RWPE2 (cell line): Measurements from ENCODE around the gene THSD4.
A peak's percentile ranks its signal among the peaks of the same experiment; 100 is the strongest.

Experiments used
- ATAC-seq: fragments of 200-7000 bp; cut with Tn5 transposase; 3 replicates; pipeline ENCODE4 v1.9.1; 2021; ENCODE audit warnings: low read depth
- DNase-seq: peaks from one replicate; pipeline ENCODE4 v3.0.0-alpha.2; 2020; ENCODE audit warnings: low spot score
- H3K27ac ChIP-seq: fragments of 450-650 bp; 2 replicates; pipeline ENCODE4 v1.5.1; 2017; ENCODE audit warnings: mild to moderate bottlenecking; ENCODE audit not compliant: poor library complexity, severe bottlenecking
- H3K27me3 ChIP-seq: fragments of 250-450 bp; sonication (Bioruptor Pico); 2 replicates; pipeline ENCODE4 v1.5.1; 2021; ENCODE audit warnings: mild to moderate bottlenecking, moderate library complexity; ENCODE audit not compliant: insufficient read depth, poor library complexity, severe bottlenecking
- H3K36me3 ChIP-seq: fragments of 250-450 bp; sonication (Bioruptor Pico); 2 replicates; pipeline ENCODE4 v1.5.1; 2020; ENCODE audit warnings: low read depth, mild to moderate bottlenecking, moderate library complexity
- H3K4me1 ChIP-seq: fragments of 250-450 bp; sonication (Bioruptor Pico); 2 replicates; pipeline ENCODE4 v1.5.1; 2021; ENCODE audit warnings: mild to moderate bottlenecking, moderate library complexity; ENCODE audit not compliant: insufficient read depth, poor library complexity, severe bottlenecking
- H3K4me3 ChIP-seq: fragments of 250-450 bp; sonication (Bioruptor Pico); 2 replicates; pipeline ENCODE4 v1.5.1; 2021; ENCODE audit warnings: mild to moderate bottlenecking, moderate library complexity; ENCODE audit not compliant: severe bottlenecking
- H3K9me3 ChIP-seq: fragments of 250-450 bp; sonication (Bioruptor Pico); 2 replicates; pipeline ENCODE4 v1.5.1; 2021; ENCODE audit warnings: mild to moderate bottlenecking, moderate library complexity; ENCODE audit not compliant: severe bottlenecking
- CTCF ChIP-seq: fragments of 450-650 bp; IDR thresholded peaks from one replicate; pipeline ENCODE4 v1.5.1; 2017; ENCODE audit warnings: mild to moderate bottlenecking, moderate library complexity; ENCODE audit not compliant: poor library complexity, severe bottlenecking

THSD4 gene

GRCh38 chr15:71294251-71294910, 179.1 kb downstream of the THSD4 start:
- Histone ChIP-seq H3K4me3 (no peak overlapping the region), H3K27me3 (no peaks in the 10 kb centered on the region), H3K4me1 (peaks cover 49% of the 10 kb centered on the region), H3K27ac (peak overlapping the region; percentile 100), H3K9me3 (no peaks in the 10 kb centered on the region), H3K36me3 (peaks cover 20% of the 10 kb centered on the region)
- DNase-seq (no peak), ATAC-seq (peak; percentile 44)
- TF ChIP-seq CTCF = no peak

GRCh38 chr15:71294911-71295602, 179.8 kb downstream of the THSD4 start:
- Histone ChIP-seq H3K4me3 (no peak overlapping the region), H3K4me1 (peaks cover 49% of the 10 kb centered on the region), H3K27ac (peak overlapping the region; percentile 100), H3K36me3 (peaks cover 21% of the 10 kb centered on the region), H3K9me3 (no peaks in the 10 kb centered on the region), H3K27me3 (no peaks in the 10 kb centered on the region)
- no peak for TF ChIP-seq CTCF
- ATAC-seq (peak; percentile 72), DNase-seq (peak; percentile 99)

- peak; percentile 58 for ATAC-seq
Observed at GRCh38 chr15:71295603-71296314, 180.5 kb downstream of the THSD4 start.

GRCh38 chr15:71296315-71296679, 181.0 kb downstream of the THSD4 start:
- Histone ChIP-seq H3K27me3 (no peaks in the 10 kb centered on the region), H3K4me1 (peaks cover 55% of the 10 kb centered on the region), H3K36me3 (peaks cover 27% of the 10 kb centered on the region), H3K9me3 (no peaks in the 10 kb centered on the region), H3K4me3 (no peak overlapping the region), H3K27ac (peak overlapping the region; percentile 100)
- DNase-seq (peak; percentile 84), ATAC-seq (peak; percentile 43)
- no peak for TF ChIP-seq CTCF

More at GRCh38 chr15:71295603-71296314, 180.5 kb downstream of the THSD4 start:
- peak overlapping the region; percentile 100 for H3K27ac ChIP-seq
- H3K4me1 ChIP-seq = peaks cover 55% of the 10 kb centered on the region
- TF ChIP-seq CTCF = no peak
- H3K36me3 ChIP-seq = peaks cover 27% of the 10 kb centered on the region
- no peaks in the 10 kb centered on the region for H3K27me3 ChIP-seq
- H3K4me3 ChIP-seq = no peak overlapping the region
- no peaks in the 10 kb centered on the region for H3K9me3 ChIP-seq
- peak; percentile 85 for DNase-seq
